ENCODE data around the gene KRTAP10-10.
"Not testable (repeated sequence)": the region's sequence is repeated elsewhere in the genome, so short reads cannot be mapped to it uniquely, and the experiment has no call there.

GRCh38 chr21:44591801-44592130, 45.4 kb upstream of the KRTAP10-10 start:
- not testable (repeated sequence) for TF ChIP-seq POLR2A, CTCF, POLR2AphosphoS5 (IDR thresholded peaks at IDR 0.05)
